H1 (cell line): Measurements from ENCODE around the gene DBF4B. TPM values are rescaled to one million over a fixed set of nuclear protein-coding genes. Genes with fewer than 3 reads are reported as not detected.

Experiments
- CTCF ChIA-PET: fragments of 300-600 bp; sonication (Branson Sonifier 250); formaldehyde crosslinking; loops from one replicate; lab custom pipeline; 2021; ENCODE audit not compliant: partially characterized antibody; lab: Charles Lee
- POLR2A ChIA-PET: fragments of 300-600 bp; sonication (Branson Sonifier 250); formaldehyde crosslinking; loops from one replicate; lab custom pipeline; 2021; ENCODE audit warnings: inconsistent platforms; ENCODE audit not compliant: partially characterized antibody; lab: Charles Lee
- DNase-seq, 2 experiments: peaks; one replicate each; pipeline versions ENCODE4 v3.0.0 to v3.0.0-alpha.2; 2010 to 2022; ENCODE audit warnings: low spot score in 2 of 2, low read depth in 1 of 2, mixed read lengths in 1 of 2
- FAIRE-seq: peaks from 2 replicates; lab custom pipeline; 2011; peaks lifted over from hg19 to GRCh38; lab: Jason Lieb, UNC
- H2AFZ ChIP-seq: 2 replicates; pipeline ENCODE4 v1.8.1; 2012; ENCODE audit warnings: low read length, inconsistent platforms
- H2AK5ac ChIP-seq: 2 replicates; pipeline ENCODE4 v1.6.1; 2013; ENCODE audit warnings: low read depth, low read length
- H2BK120ac ChIP-seq: replicated peaks from 2 replicates; pipeline ENCODE3; 2013; ENCODE audit warnings: low read depth, low read length, inconsistent platforms
- H2BK12ac ChIP-seq: 2 replicates; pipeline ENCODE4 v1.6.1; 2013; ENCODE audit warnings: low read depth, low read length
- H2BK15ac ChIP-seq: 2 replicates; pipeline ENCODE4 v1.6.1; 2013; ENCODE audit warnings: low read length
- H2BK20ac ChIP-seq: 2 replicates; pipeline ENCODE4 v1.6.1; 2013; ENCODE audit warnings: low read length
- H2BK5ac ChIP-seq: 2 replicates; pipeline ENCODE4 v1.6.1; 2013; ENCODE audit warnings: low read depth, low read length
- H3K14ac ChIP-seq: 2 replicates; pipeline ENCODE4 v1.6.1; 2013; ENCODE audit warnings: inconsistent platforms; ENCODE audit not compliant: insufficient read length
- H3K18ac ChIP-seq: 2 replicates; pipeline ENCODE4 v1.6.1; 2013; ENCODE audit warnings: low read length; ENCODE audit errors: extremely low read depth
- H3K23ac ChIP-seq: 2 replicates; pipeline ENCODE4 v1.6.1; 2013; ENCODE audit warnings: inconsistent platforms; ENCODE audit not compliant: insufficient read length
- H3K23me2 ChIP-seq: 2 replicates; pipeline ENCODE4 v1.6.1; 2013; ENCODE audit warnings: low read depth, low read length
- H3K27ac ChIP-seq: 2 replicates; pipeline ENCODE4 v1.6.1; 2011; ENCODE audit warnings: low read depth, low read length, inconsistent platforms
- H3K27me3 ChIP-seq, 4 experiments: replicated peaks in 1 of 4; 1 replicate in 1 of 4; 2 replicates in 3 of 4; pipeline versions ENCODE4 v1.6.1 to v1.8.1; 2011 to 2013; ENCODE audit warnings: low read length in 3 of 4, mild to moderate bottlenecking in 3 of 4, inconsistent platforms in 2 of 4, mixed read lengths in 2 of 4, moderate library complexity in 1 of 4; ENCODE audit not compliant: control insufficient read depth in 3 of 4, insufficient read depth in 3 of 4; ENCODE audit errors: extremely low read depth in 1 of 4
- H3K36me3 ChIP-seq, 4 experiments: 2 replicates each; pipeline versions ENCODE4 v1.6.1 to v1.8.1; 2011 to 2013; ENCODE audit warnings: mild to moderate bottlenecking in 4 of 4, low read length in 3 of 4, moderate library complexity in 2 of 4, control low read depth in 1 of 4, inconsistent platforms in 1 of 4; ENCODE audit not compliant: insufficient read depth in 4 of 4, control insufficient read depth in 2 of 4
- H3K4ac ChIP-seq: replicated peaks from 2 replicates; pipeline ENCODE3; 2013; ENCODE audit warnings: low read length, low read depth, mixed read lengths, inconsistent platforms; ENCODE audit not compliant: insufficient read length
- H3K4me1 ChIP-seq, 4 experiments: replicated peaks in 1 of 4; 1 replicate in 1 of 4; 2 replicates in 3 of 4; pipeline versions ENCODE4 v1.6.1 to v1.8.1; 2011 to 2013; ENCODE audit warnings: low read length in 3 of 4, inconsistent platforms in 2 of 4, mixed read lengths in 1 of 4; ENCODE audit not compliant: insufficient read depth in 4 of 4, control insufficient read depth in 3 of 4
- H3K4me2 ChIP-seq, 2 experiments: 2 replicates each; pipeline versions ENCODE4 v1.6.1 to v1.8.1; 2011 to 2013; ENCODE audit warnings: low read depth in 2 of 2, low read length in 2 of 2, control low read depth in 1 of 2, inconsistent platforms in 1 of 2, mild to moderate bottlenecking in 1 of 2; ENCODE audit not compliant: insufficient read depth in 1 of 2
- H3K4me3 ChIP-seq, 4 experiments: fragments of 200-600, 300-600 bp in 1 of 4; sonication (generic), shearing (Covaris generic), sonication (Bioruptor Twin) in 1 of 4; 2 replicates each; pipeline versions ENCODE4 v1.5.1 to v1.8.1; 2011 to 2016; ENCODE audit warnings: low read length in 4 of 4, low read depth in 3 of 4, control low read depth in 2 of 4, inconsistent platforms in 2 of 4, mild to moderate bottlenecking in 2 of 4, mixed read lengths in 1 of 4, moderate library complexity in 1 of 4; ENCODE audit not compliant: insufficient read depth in 2 of 4; ENCODE audit errors: extremely low read depth in 1 of 4
- H3K56ac ChIP-seq: replicated peaks from 2 replicates; pipeline ENCODE3; 2013; ENCODE audit warnings: low read depth, mild to moderate bottlenecking, mixed read lengths, low read length, inconsistent platforms; ENCODE audit not compliant: insufficient read length
- H3K79me1 ChIP-seq: 2 replicates; pipeline ENCODE4 v1.6.1; 2013; ENCODE audit warnings: low read depth, low read length, control low read depth
- H3K79me2 ChIP-seq, 2 experiments: 2 replicates each; pipeline versions ENCODE4 v1.6.1 to v1.8.1; 2012 to 2013; ENCODE audit warnings: low read length in 2 of 2, mild to moderate bottlenecking in 2 of 2, inconsistent platforms in 1 of 2; ENCODE audit not compliant: insufficient read depth in 2 of 2, control insufficient read depth in 1 of 2
- H3K9ac ChIP-seq, 4 experiments: replicated peaks in 1 of 4; 1 replicate in 1 of 4; 2 replicates in 3 of 4; pipeline versions ENCODE4 v1.6.1 to v1.8.1; 2011 to 2013; ENCODE audit warnings: low read depth in 3 of 4, low read length in 3 of 4, control low read depth in 2 of 4, mild to moderate bottlenecking in 2 of 4, moderate library complexity in 2 of 4, inconsistent platforms in 1 of 4; ENCODE audit errors: extremely low read depth in 1 of 4
- H3K9me3 ChIP-seq, 2 experiments: 2 replicates each; pipeline versions ENCODE4 v1.6.1 to v1.8.1; 2012 to 2013; ENCODE audit warnings: mild to moderate bottlenecking in 2 of 2, moderate library complexity in 2 of 2, control low read depth in 1 of 2, inconsistent platforms in 1 of 2, low read depth in 1 of 2, low read length in 1 of 2, mixed read lengths in 1 of 2; ENCODE audit not compliant: insufficient read depth in 2 of 2
- H4K20me1 ChIP-seq, 2 experiments: replicated peaks in 1 of 2; 2 replicates each; pipeline versions ENCODE3 to v1.8.1; 2011 to 2013; ENCODE audit warnings: inconsistent platforms in 2 of 2, low read length in 2 of 2, mild to moderate bottlenecking in 1 of 2; ENCODE audit not compliant: insufficient read depth in 2 of 2, control insufficient read depth in 1 of 2
- H4K5ac ChIP-seq: 2 replicates; pipeline ENCODE4 v1.6.1; 2013; ENCODE audit warnings: low read length, low read depth, mixed read lengths, inconsistent platforms; ENCODE audit not compliant: insufficient read length
- H4K8ac ChIP-seq: 2 replicates; pipeline ENCODE4 v1.8.0; 2013; ENCODE audit warnings: mild to moderate bottlenecking, moderate library complexity, low read length, inconsistent platforms; ENCODE audit not compliant: insufficient read depth; ENCODE audit errors: extremely low read depth
- H4K91ac ChIP-seq: replicated peaks from 2 replicates; pipeline ENCODE3; 2013; ENCODE audit warnings: low read length, mixed read lengths, inconsistent platforms; ENCODE audit not compliant: insufficient read length
- CTBP2 ChIP-seq: IDR thresholded peaks from 2 replicates; pipeline ENCODE4 v1.7.0; 2011; ENCODE audit warnings: borderline replicate concordance, mild to moderate bottlenecking, moderate library complexity, mixed read lengths, low read length; ENCODE audit not compliant: insufficient read depth, insufficient read length
- EP300 ChIP-seq, 2 experiments: IDR thresholded peaks; 1 replicate in 1 of 2; 2 replicates in 1 of 2; pipeline ENCODE4 v1.6.1; 2011 to 2012; ENCODE audit warnings: low read depth in 2 of 2, low read length in 2 of 2, mild to moderate bottlenecking in 2 of 2, borderline replicate concordance in 1 of 2, inconsistent platforms in 1 of 2, moderate library complexity in 1 of 2
- KDM1A ChIP-seq: fragments of 200-600, 300-600 bp; sonication (generic); IDR thresholded peaks from 2 replicates; pipeline ENCODE4 v1.7.1; 2016; ENCODE audit warnings: mild to moderate bottlenecking, low read length, borderline replicate concordance
- KDM4A ChIP-seq: IDR thresholded peaks from one replicate; pipeline ENCODE4 v1.7.1; 2012; ENCODE audit warnings: low read depth, mild to moderate bottlenecking, moderate library complexity, low read length, inconsistent platforms; ENCODE audit not compliant: severe bottlenecking
- SAP30 ChIP-seq: fragments of 300-600 bp; sonication (generic); IDR thresholded peaks from 2 replicates; pipeline ENCODE4 v1.7.1; 2012; ENCODE audit warnings: low read length, moderate library complexity, mild to moderate bottlenecking, inconsistent platforms; ENCODE audit not compliant: insufficient read depth, insufficient replicate concordance
- TAF1 ChIP-seq: IDR thresholded peaks from 2 replicates; pipeline ENCODE4 v1.6.1; 2011; ENCODE audit warnings: mild to moderate bottlenecking, low read depth, low read length
- ZNF274 ChIP-seq: IDR thresholded peaks from 2 replicates; pipeline ENCODE4 v1.7.0; 2012; ENCODE audit warnings: low read length, borderline replicate concordance; ENCODE audit errors: extremely low read depth
- WGBS, 2 experiments: shearing (Covaris generic) in 1 of 2; methylation state at CpG; one replicate each; pipeline versions ENCODE4 v1.1.6 to v1.1.7; 2013 to 2015; ENCODE audit warnings: low lambda C conversion rate in 2 of 2, mixed read lengths in 2 of 2, inconsistent platforms in 1 of 2, low coverage in 1 of 2, missing lambda C conversion rate in 1 of 2; ENCODE audit not compliant: insufficient replicate concordance in 2 of 2, insufficient coverage in 1 of 2, insufficient read length in 1 of 2; ENCODE audit errors: extremely low coverage in 1 of 2, missing lambda C conversion rate in 1 of 2; 5-methylcytosine and 5-hydroxymethylcytosine counted together
- polyA plus RNA-seq, 7 experiments: library from polyadenylated mRNA; depleted of rRNA in 3 of 7; stranded (reverse) in 5 of 7; unstranded in 2 of 7; fragments of >200 nt in 5 of 7; fragments of 200-250 nt in 2 of 7; gene quantifications; 1 replicate in 5 of 7; 2 replicates in 1 of 7; 4 replicates in 1 of 7; pipeline versions ENCODE4 v1.2.1 to v1.2.3, GENCODE V29; 2011 to 2013; ENCODE audit warnings: missing spikeins in 2 of 7, mixed read lengths in 2 of 7
- total RNA-seq: library from RNA; stranded (reverse); fragmentation: NEBNext Ultra II Directional; extraction: Animal tissue kit (Norgen Biotek cat#: 25700); gene quantifications from 2 replicates; pipeline ENCODE4 v1.2.1, GENCODE V29; 2021
- TF ChIP-seq, protein P1 (sequence below), 3 experiments: IDR thresholded peaks; 1 replicate in 2 of 3; 2 replicates in 1 of 3; pipeline versions ENCODE4 v1.5.1 to v1.6.1; 2011; ENCODE audit warnings: low read length in 3 of 3, mild to moderate bottlenecking in 3 of 3, inconsistent platforms in 2 of 3, low read depth in 1 of 3, moderate library complexity in 1 of 3; ENCODE audit not compliant: insufficient read depth in 1 of 3; ENCODE audit errors: control extremely low read depth in 1 of 3
- TF ChIP-seq, protein P2 (sequence below): IDR thresholded peaks from 2 replicates; pipeline ENCODE4 v1.6.1; 2012; ENCODE audit warnings: inconsistent platforms

Gene DBF4B
- total and polyA plus RNA-seq, 2 of the 8 experiments (the other 6 are each of a cell fraction or from before 2014, with no cell fraction given): 20.2 to 26.9 TPM

GRCh38 chr17:44786551-44787081 is 78.2 kb downstream of the DBF4B start:
- no peaks in the 10 kb centered on the region; a peak in 1 of 7 replicates for H3K27me3 ChIP-seq
- H3K9me3 ChIP-seq: no peaks in the 10 kb centered on the region
- no peak overlapping the region for H3K4me2 ChIP-seq
- no peak overlapping the region for H3K56ac ChIP-seq
- no peak overlapping the region for H3K14ac ChIP-seq
- no peak overlapping the region for H3K4me3 ChIP-seq
- H3K4me1 ChIP-seq: peaks cover 0 to 12% (median 10%) of the 10 kb centered on the region in 4 experiments; a peak in 6 of 7 replicates
- no peaks in the 10 kb centered on the region for H3K79me2 ChIP-seq
- H4K5ac ChIP-seq: no peak overlapping the region
- no peak overlapping the region for H2BK20ac ChIP-seq
- WGBS, 2 experiments: 77% methylated on average over 15 of the region's 16 CpGs; no CpG with 5 or more reads in 1 of the 2 experiments
- H3K23ac ChIP-seq: no peak overlapping the region
- H3K9ac ChIP-seq: no peak overlapping the region
- no peak overlapping the region for H2AFZ ChIP-seq
- POLR2A ChIA-PET: interaction anchor here (0.6 to 3.0 kb wide), 7 partner anchors 8 to 39 kb away, joined by 3 to 17 read pairs (median 3); no protein-coding TSS in a partner anchor
- no peak overlapping the region for H2BK12ac ChIP-seq
- no peaks in the 10 kb centered on the region for H3K23me2 ChIP-seq
- H4K8ac ChIP-seq: no peak overlapping the region
- H4K20me1 ChIP-seq: no peaks in the 10 kb centered on the region
- no peaks in the 10 kb centered on the region for H3K36me3 ChIP-seq
- CTCF ChIA-PET: interaction anchor here (1.5 to 26.7 kb wide), 5 partner anchors 10 to 234 kb away, joined by 4 to 577 read pairs (median 4); partner anchors contain the start of gene HIGD1B
- H2AK5ac ChIP-seq: no peak overlapping the region
- H3K4ac ChIP-seq: no peak overlapping the region
- no peak overlapping the region; the same call in 1 of the 2 replicates for H2BK15ac ChIP-seq
- H4K91ac ChIP-seq: no peak overlapping the region
- H3K27ac ChIP-seq: no peak overlapping the region
- no peak overlapping the region for H2BK5ac ChIP-seq
- no peak overlapping the region for H2BK120ac ChIP-seq
- no peak for DNase-seq
- H3K79me1 ChIP-seq: no peaks in the 10 kb centered on the region
- no peak overlapping the region for H3K18ac ChIP-seq
- no peak for FAIRE-seq
- TF ChIP-seq CTBP2 (no peak), SAP30 (no peak), TAF1 (no peak), KDM4A (no peak), KDM1A (no peak), ZNF274 (no peak), EP300 (IDR thresholded peaks at IDR 0.05; ENCODE audit: borderline replicate concordance in 1 of 2, low read depth in 2 of 2, low read length in 2 of 2) (no peak)
- TF ChIP-seq, protein P1, sequence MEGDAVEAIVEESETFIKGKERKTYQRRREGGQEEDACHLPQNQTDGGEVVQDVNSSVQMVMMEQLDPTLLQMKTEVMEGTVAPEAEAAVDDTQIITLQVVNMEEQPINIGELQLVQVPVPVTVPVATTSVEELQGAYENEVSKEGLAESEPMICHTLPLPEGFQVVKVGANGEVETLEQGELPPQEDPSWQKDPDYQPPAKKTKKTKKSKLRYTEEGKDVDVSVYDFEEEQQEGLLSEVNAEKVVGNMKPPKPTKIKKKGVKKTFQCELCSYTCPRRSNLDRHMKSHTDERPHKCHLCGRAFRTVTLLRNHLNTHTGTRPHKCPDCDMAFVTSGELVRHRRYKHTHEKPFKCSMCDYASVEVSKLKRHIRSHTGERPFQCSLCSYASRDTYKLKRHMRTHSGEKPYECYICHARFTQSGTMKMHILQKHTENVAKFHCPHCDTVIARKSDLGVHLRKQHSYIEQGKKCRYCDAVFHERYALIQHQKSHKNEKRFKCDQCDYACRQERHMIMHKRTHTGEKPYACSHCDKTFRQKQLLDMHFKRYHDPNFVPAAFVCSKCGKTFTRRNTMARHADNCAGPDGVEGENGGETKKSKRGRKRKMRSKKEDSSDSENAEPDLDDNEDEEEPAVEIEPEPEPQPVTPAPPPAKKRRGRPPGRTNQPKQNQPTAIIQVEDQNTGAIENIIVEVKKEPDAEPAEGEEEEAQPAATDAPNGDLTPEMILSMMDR (IDR thresholded peaks at IDR 0.05; ENCODE audit: control extremely low read depth in 1 of 3, insufficient read depth in 1 of 3, low read depth in 1 of 3, low read length in 3 of 3): no peak
- TF ChIP-seq, protein P2, sequence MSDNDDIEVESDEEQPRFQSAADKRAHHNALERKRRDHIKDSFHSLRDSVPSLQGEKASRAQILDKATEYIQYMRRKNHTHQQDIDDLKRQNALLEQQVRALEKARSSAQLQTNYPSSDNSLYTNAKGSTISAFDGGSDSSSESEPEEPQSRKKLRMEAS: no peak
